A673 (cell line): ENCODE data around the gene CIZ1. TPM values are rescaled to one million over a fixed set of nuclear protein-coding genes. Genes with fewer than 3 reads are reported as not detected.

Source experiments
- BruUV-seq: library from RNA; stranded (reverse); fragments of 400-500 nt; replicated peaks from 2 replicates; lab custom pipeline; 2021; lab: Mats Ljungman, UMichigan
- CTCF ChIA-PET: fragments of 300-600 bp; sonication (Branson Sonifier 250); formaldehyde crosslinking; loops from one replicate; lab custom pipeline; 2022; ENCODE audit warnings: antibody characterized with exemption; lab: Charles Lee
- POLR2A ChIA-PET: fragments of 300-600 bp; sonication (Branson Sonifier 250); formaldehyde crosslinking; loops from one replicate; lab custom pipeline; 2022; ENCODE audit warnings: antibody characterized with exemption; ENCODE audit not compliant: low non-redundant PET; lab: Charles Lee
- DNase-seq: peaks from one replicate; pipeline ENCODE4 v3.0.0-alpha.2; 2015; ENCODE audit warnings: low spot score
- H3K27ac ChIP-seq: fragments of 200-600 bp; sonication (generic); 2 replicates; pipeline ENCODE4 v1.5.1; 2016; ENCODE audit warnings: mixed run types, low read depth, mild to moderate bottlenecking, mixed read lengths, antibody characterized with exemption, low read length; ENCODE audit not compliant: poor library complexity, severe bottlenecking
- H3K27me3 ChIP-seq: fragments of 200-600 bp; sonication (generic); replicated peaks from 2 replicates; pipeline ENCODE4 v1.6.1; 2017; ENCODE audit warnings: mixed run types, low read depth, mild to moderate bottlenecking, mixed read lengths, antibody characterized with exemption, low read length; ENCODE audit not compliant: insufficient read depth, poor library complexity
- H3K36me3 ChIP-seq: fragments of 200-600 bp; sonication (generic); 2 replicates; pipeline ENCODE4 v1.6.1; 2016; ENCODE audit warnings: mixed run types, mild to moderate bottlenecking, mixed read lengths, antibody characterized with exemption, low read length; ENCODE audit not compliant: insufficient read depth, poor library complexity, severe bottlenecking
- H3K4me1 ChIP-seq: fragments of 200-600 bp; sonication (generic); 2 replicates; pipeline ENCODE4 v1.6.1; 2017; ENCODE audit warnings: mixed run types, mild to moderate bottlenecking, mixed read lengths, antibody characterized with exemption, low read length; ENCODE audit not compliant: insufficient read depth, poor library complexity, severe bottlenecking
- H3K4me3 ChIP-seq: fragments of 200-600 bp; sonication (generic); 2 replicates; pipeline ENCODE4 v1.5.1; 2016; ENCODE audit warnings: low read depth, mixed run types, mild to moderate bottlenecking, mixed read lengths, low read length; ENCODE audit not compliant: poor library complexity, severe bottlenecking
- H3K9me3 ChIP-seq: fragments of 200-600 bp; sonication (generic); 2 replicates; pipeline ENCODE4 v1.6.1; 2016; ENCODE audit warnings: mixed run types, low read depth, mild to moderate bottlenecking, mixed read lengths, antibody characterized with exemption, low read length; ENCODE audit not compliant: poor library complexity, severe bottlenecking
- CTCF ChIP-seq: fragments of 300-800, 200-600 bp; sonication (generic); conservative IDR thresholded peaks from 2 replicates; pipeline ENCODE4 v1.5.1; 2017; ENCODE audit warnings: low read depth, mild to moderate bottlenecking, antibody characterized with exemption, low read length, moderate library complexity, mixed read lengths
- EZH2 ChIP-seq: fragments of 200-600 bp; sonication (generic); IDR thresholded peaks from 2 replicates; pipeline ENCODE4 v1.6.1; 2017; ENCODE audit warnings: borderline replicate concordance, low read depth, mild to moderate bottlenecking, mixed read lengths, antibody characterized with exemption, low read length; ENCODE audit not compliant: poor library complexity, severe bottlenecking
- intact Hi-C: fragments of 100-400 bp; cut with micrococcal nuclease; formaldehyde crosslinking; loops from one replicate; pipeline ENCODE4 v1.10.0; 2022; ENCODE audit not compliant: unreplicated experiment
- total RNA-seq: library from RNA; stranded (reverse); gene quantifications from 2 replicates; pipeline ENCODE4 v1.2.3, GENCODE V29; 2021

CIZ1 gene
- total RNA-seq, 1 experiment from 2014 or later = 158 TPM

DNA sequence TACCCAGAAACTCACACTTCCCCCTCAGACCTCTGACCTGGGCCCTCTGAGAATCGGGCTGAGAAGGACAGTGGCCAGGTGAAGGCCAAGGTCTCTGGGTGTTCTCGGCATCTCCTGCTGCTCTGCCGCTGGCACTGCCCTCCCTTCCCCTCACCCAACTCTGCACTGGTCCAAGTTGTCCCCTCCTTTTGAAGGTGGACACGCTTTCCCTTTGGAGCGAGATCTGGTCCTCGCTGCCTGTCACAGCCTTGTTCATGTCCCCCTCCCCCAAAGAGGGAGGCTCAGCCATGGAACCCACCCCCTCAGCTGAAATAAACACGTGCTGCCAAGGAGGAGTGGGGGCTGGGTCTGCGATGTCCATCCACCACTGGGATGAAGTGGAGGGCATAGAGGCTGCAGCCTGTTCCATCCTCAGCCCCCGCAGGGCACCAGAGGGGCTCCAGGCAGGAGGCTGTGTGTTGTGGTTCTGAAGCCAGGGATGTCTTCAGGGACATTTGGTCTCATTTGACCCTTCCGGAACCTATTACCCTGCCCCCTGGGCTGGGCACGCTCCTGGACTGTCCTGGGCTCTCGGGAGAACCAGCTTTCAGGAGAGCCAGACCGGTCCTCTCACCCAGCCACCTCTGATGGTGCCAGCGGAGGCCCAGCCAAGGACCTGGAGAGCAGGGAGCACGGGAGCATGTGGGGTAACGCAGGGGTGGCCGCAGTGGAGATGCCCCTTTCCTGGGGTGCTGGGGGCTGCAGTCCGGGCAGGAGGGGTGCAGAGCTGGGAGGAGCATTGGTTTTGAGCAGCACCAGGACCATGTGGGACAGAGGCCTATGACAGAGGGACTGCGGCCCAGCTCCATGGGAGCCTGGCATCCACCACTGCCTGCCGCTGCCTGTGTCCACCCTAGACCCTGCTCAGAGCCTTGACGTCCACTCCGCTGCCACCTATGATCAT lies 46.9 kb downstream of the CIZ1 start:
- no TSS peak for BruUV-seq
- no peaks in the 10 kb centered on the region for H3K9me3 ChIP-seq
- POLR2A ChIA-PET = no interaction called here
- intact Hi-C loops = no loop called here
- H3K4me3 ChIP-seq = no peak overlapping the region
- H3K4me1 ChIP-seq = no peaks in the 10 kb centered on the region
- no peak for DNase-seq
- CTCF ChIA-PET = no interaction called here
- TF ChIP-seq EZH2 = no peak
- TF ChIP-seq CTCF = no peak
- H3K27ac ChIP-seq = no peak overlapping the region
- no peaks in the 10 kb centered on the region for H3K36me3 ChIP-seq
- no peaks in the 10 kb centered on the region for H3K27me3 ChIP-seq

GRCh38 chr9:128143525-128144238 lies 47.7 kb downstream of the CIZ1 start:
- TF ChIP-seq EZH2 (no peak), CTCF (no peak)
- no peaks in the 10 kb centered on the region for H3K36me3 ChIP-seq
- intact Hi-C loops = no loop called here
- no TSS peak for BruUV-seq
- H3K4me3 ChIP-seq = no peak overlapping the region
- ChIA-PET CTCF (interaction anchor here (0.7 kb wide), 1 partner anchor 49 kb away, joined by 3 read pairs; no protein-coding TSS in a partner anchor), POLR2A (no interaction called here)
- no peaks in the 10 kb centered on the region for H3K9me3 ChIP-seq
- H3K27me3 ChIP-seq = no peaks in the 10 kb centered on the region
- no peak for DNase-seq
- no peak overlapping the region for H3K27ac ChIP-seq
- H3K4me1 ChIP-seq = no peaks in the 10 kb centered on the region

DNA sequence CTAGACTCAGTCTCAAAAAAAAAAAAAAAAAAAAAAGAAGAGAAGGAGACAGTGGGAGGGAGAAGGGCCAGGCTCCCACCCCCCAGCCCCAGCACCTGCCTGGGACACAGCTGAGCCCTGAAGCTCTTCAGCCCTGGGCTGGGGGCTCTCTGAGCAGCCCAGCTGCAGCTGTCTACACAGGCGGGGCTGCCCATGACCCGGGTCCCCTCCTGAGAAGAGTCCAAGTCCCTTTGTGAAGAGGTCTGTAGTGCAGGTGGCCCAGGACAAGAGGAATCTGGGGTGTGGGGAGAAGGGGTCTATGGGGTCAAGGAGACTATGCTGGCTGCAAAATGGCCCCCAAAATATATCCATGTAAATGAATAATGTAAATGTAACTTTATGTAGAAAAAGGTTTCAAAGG lies 48.8 kb downstream of the CIZ1 start:
- Histone ChIP-seq H3K4me1 (no peaks in the 10 kb centered on the region), H3K36me3 (no peaks in the 10 kb centered on the region), H3K4me3 (no peak overlapping the region), H3K9me3 (no peaks in the 10 kb centered on the region), H3K27me3 (no peaks in the 10 kb centered on the region), H3K27ac (no peak overlapping the region)
- CTCF ChIA-PET = no interaction called here
- intact Hi-C loops = no loop called here
- no TSS peak for BruUV-seq
- POLR2A ChIA-PET = no interaction called here
- TF ChIP-seq EZH2 (no peak), CTCF (no peak)
- DNase-seq = no peak
